GM19395 (cell line): ENCODE data around the gene DLG1.

Source experiments
- ATAC-seq: cut with Tn5 transposase; IDR thresholded peaks from one replicate; pipeline ENCODE4 v1.9.1; 2021; ENCODE audit warnings: mild to moderate bottlenecking, moderate library complexity; ENCODE audit not compliant: unreplicated experiment

Gene DLG1

GRCh38 chr3:197253238-197253947 is 45.0 kb downstream of the DLG1 start:
- ATAC-seq: no peak

GRCh38 chr3:197249542-197249941 is 48.9 kb downstream of the DLG1 start:
- no peak for ATAC-seq

GRCh38 chr3:197248341-197248740 is 50.1 kb downstream of the DLG1 start:
- ATAC-seq: no peak

GRCh38 chr3:197244751-197245150 is 53.7 kb downstream of the DLG1 start:
- no peak for ATAC-seq

GRCh38 chr3:197242784-197243432 is 55.5 kb downstream of the DLG1 start:
- no peak for ATAC-seq

- no peak for ATAC-seq
Observed at GRCh38 chr3:197241173-197241572, 57.2 kb downstream of the DLG1 start.

- no peak for ATAC-seq
Observed at GRCh38 chr3:197239857-197240256, 58.6 kb downstream of the DLG1 start.

GRCh38 chr3:197238842-197239241 is 59.6 kb downstream of the DLG1 start:
- ATAC-seq: peak; percentile 52

- ATAC-seq: no peak
Observed at GRCh38 chr3:197237897-197238296, 60.5 kb downstream of the DLG1 start.

GRCh38 chr3:197236362-197236761 is 62.0 kb downstream of the DLG1 start:
- no peak for ATAC-seq

GRCh38 chr3:197234947-197235914 is 63.2 kb downstream of the DLG1 start:
- ATAC-seq: no peak

- no peak for ATAC-seq
Observed at GRCh38 chr3:197231321-197231720, 67.1 kb downstream of the DLG1 start.

- no peak for ATAC-seq
Observed at GRCh38 chr3:197229836-197230235, 68.6 kb downstream of the DLG1 start.

GRCh38 chr3:197229178-197229577 is 69.2 kb downstream of the DLG1 start:
- no peak for ATAC-seq

- ATAC-seq: no peak
Observed at GRCh38 chr3:197227780-197228574, 70.4 kb downstream of the DLG1 start.

GRCh38 chr3:197226179-197226578 is 72.2 kb downstream of the DLG1 start:
- no peak for ATAC-seq

- no peak for ATAC-seq
Observed at GRCh38 chr3:197225579-197225978, 72.8 kb downstream of the DLG1 start.

- no peak for ATAC-seq
Observed at GRCh38 chr3:197224034-197224444, 74.4 kb downstream of the DLG1 start.

- ATAC-seq: no peak
Observed at GRCh38 chr3:197222937-197223370, 75.5 kb downstream of the DLG1 start.

- ATAC-seq: no peak
Observed at GRCh38 chr3:197219619-197220018, 78.8 kb downstream of the DLG1 start.

- ATAC-seq: no peak
Observed at GRCh38 chr3:197218210-197218609, 80.2 kb downstream of the DLG1 start.
